Keratinocyte (primary cell): ENCODE measurements around the gene TCHP. TPM values are rescaled to one million over a fixed set of nuclear protein-coding genes. Genes with fewer than 3 reads are reported as not detected.
A peak's percentile ranks its signal among the peaks of the same experiment; 100 is the strongest.

Experiments
- DNase-seq: peaks from one replicate; pipeline ENCODE4 v3.0.0-alpha.2; 2011; ENCODE audit warnings: low read depth, missing footprints, low spot score
- FAIRE-seq: peaks from 2 replicates; lab custom pipeline; 2011; peaks lifted over from hg19 to GRCh38; lab: Jason Lieb, UNC
- H2AFZ ChIP-seq: 2 replicates; pipeline ENCODE4 v1.6.0; 2012; ENCODE audit warnings: low read length, control low read depth, inconsistent platforms; ENCODE audit not compliant: control insufficient read depth
- H3K27ac ChIP-seq: 2 replicates; pipeline ENCODE4 v1.5.1; 2011; ENCODE audit warnings: low read length; ENCODE audit not compliant: control insufficient read depth, insufficient read depth
- H3K27me3 ChIP-seq: 3 replicates; pipeline ENCODE4 v1.6.0; 2011; ENCODE audit warnings: low read length; ENCODE audit not compliant: control insufficient read depth, insufficient read depth; ENCODE audit errors: extremely low read depth
- H3K36me3 ChIP-seq, 2 experiments: 2 replicates in 1 of 2; 3 replicates in 1 of 2; pipeline ENCODE4 v1.5.1; 2011; ENCODE audit warnings: low read length in 2 of 2, mild to moderate bottlenecking in 1 of 2; ENCODE audit not compliant: control insufficient read depth in 2 of 2, insufficient read depth in 2 of 2; ENCODE audit errors: extremely low read depth in 1 of 2
- H3K4me1 ChIP-seq: 3 replicates; pipeline ENCODE4 v1.5.1; 2011; ENCODE audit warnings: low read length; ENCODE audit not compliant: control insufficient read depth, insufficient read depth; ENCODE audit errors: extremely low read depth
- H3K4me2 ChIP-seq: 3 replicates; pipeline ENCODE4 v1.6.0; 2011; ENCODE audit warnings: low read depth, low read length; ENCODE audit not compliant: control insufficient read depth, insufficient read depth; ENCODE audit errors: extremely low read depth
- H3K4me3 ChIP-seq, 3 experiments: fragments of 200-600 bp in 1 of 3; sonication (generic) in 1 of 3; 2 replicates in 2 of 3; 3 replicates in 1 of 3; pipeline ENCODE4 v1.5.1; 2011 to 2016; ENCODE audit warnings: low read length in 3 of 3, mild to moderate bottlenecking in 3 of 3, control low read depth in 2 of 3, inconsistent platforms in 1 of 3, low read depth in 1 of 3, mixed read lengths in 1 of 3, mixed run types in 1 of 3, moderate library complexity in 1 of 3; ENCODE audit not compliant: control insufficient read depth in 2 of 3, insufficient read depth in 2 of 3; ENCODE audit errors: extremely low read depth in 1 of 3
- H3K79me2 ChIP-seq: 2 replicates; pipeline ENCODE4 v1.6.0; 2012; ENCODE audit warnings: low read length; ENCODE audit not compliant: control insufficient read depth, insufficient read depth
- H3K9ac ChIP-seq: 3 replicates; pipeline ENCODE4 v1.6.0; 2011; ENCODE audit warnings: low read length; ENCODE audit not compliant: control insufficient read depth, insufficient read depth; ENCODE audit errors: extremely low read depth
- H3K9me1 ChIP-seq: 3 replicates; pipeline ENCODE4 v1.6.0; 2011; ENCODE audit warnings: low read length; ENCODE audit not compliant: control insufficient read depth, insufficient read depth; ENCODE audit errors: extremely low read depth
- H3K9me3 ChIP-seq: 2 replicates; pipeline ENCODE4 v1.5.1; 2012; ENCODE audit warnings: low read depth, low read length; ENCODE audit not compliant: control insufficient read depth
- H4K20me1 ChIP-seq: 3 replicates; pipeline ENCODE4 v1.6.0; 2011; ENCODE audit warnings: low read length; ENCODE audit not compliant: control insufficient read depth, insufficient read depth; ENCODE audit errors: extremely low read depth
- CTCF ChIP-seq, 3 experiments: IDR thresholded peaks in 1 of 3; conservative IDR thresholded peaks in 1 of 3; optimal IDR thresholded peaks in 1 of 3; 2 replicates in 2 of 3; 3 replicates in 1 of 3; pipeline versions ENCODE3 to v1.5.1; 2011; ENCODE audit warnings: low read length in 3 of 3, mild to moderate bottlenecking in 3 of 3, moderate library complexity in 2 of 3, control low read depth in 1 of 3, inconsistent platforms in 1 of 3; ENCODE audit not compliant: insufficient read depth in 2 of 3; ENCODE audit errors: extremely low read depth in 1 of 3
- EZH2 ChIP-seq: IDR thresholded peaks from one replicate; pipeline ENCODE4 v1.6.1; 2012; ENCODE audit warnings: inconsistent platforms, mild to moderate bottlenecking, low read length, moderate library complexity
- dilution Hi-C: fragments of 300-500 bp; cut with MboI; formaldehyde crosslinking; loops from one replicate; pipeline ENCODE4 v1.7.0; 2020; ENCODE audit warnings: low sequenced_read_pairs; ENCODE audit not compliant: extremely low pct_ligation_motif_present
- polyA plus RNA-seq, 5 experiments: library from polyadenylated mRNA; depleted of rRNA in 3 of 5; stranded (reverse) in 3 of 5; stranded (forward) in 1 of 5; unstranded in 1 of 5; fragments of >200 nt; gene quantifications; 1 replicate in 1 of 5; 2 replicates in 3 of 5; 3 replicates in 1 of 5; pipeline versions ENCODE4 v1.2.1 to v1.2.3, GENCODE V29; 2011 to 2012; ENCODE audit warnings: missing spikeins in 2 of 5, low read depth in 1 of 5, low replicate concordance in 1 of 5

Gene TCHP
- polyA plus RNA-seq, 1 donor (not counting 4 experiments of a cell fraction or from before 2014, with no cell fraction given), result 9.6 TPM

- DNase-seq, result no peak
- Histone ChIP-seq H3K4me2 (no peak overlapping the region), H3K4me3 (no peak overlapping the region), H3K9me3 (no peaks in the 10 kb centered on the region), H4K20me1 (peaks cover 3% of the 10 kb centered on the region), H3K9ac (no peak overlapping the region), H3K27ac (no peak overlapping the region), H3K4me1 (peaks cover 41% of the 10 kb centered on the region), H2AFZ (no peak overlapping the region), H3K27me3 (no peaks in the 10 kb centered on the region), H3K9me1 (peaks cover under 1% of the 10 kb centered on the region), H3K79me2 (peaks cover 26% of the 10 kb centered on the region), H3K36me3 (no peaks in the 10 kb centered on the region)
- dilution Hi-C loops, result no loop called here
- no peak for FAIRE-seq
- TF ChIP-seq CTCF (optimal IDR thresholded peaks at IDR 0.05 in 1 of 3, IDR thresholded peaks at IDR 0.05 in 1 of 3, conservative IDR thresholded peaks at IDR 0.05 in 1 of 3; ENCODE audit: extremely low read depth in 1 of 3, insufficient read depth in 2 of 3, low read length in 3 of 3) (no peak), EZH2 (no peak)
These were observed 18.3 kb upstream of the TCHP start for GRCh38 chr12:109881752-109882151.

GRCh38 chr12:109883461-109883860 lies 16.6 kb upstream of the TCHP start:
- Histone ChIP-seq H2AFZ (no peak overlapping the region), H3K4me3 (no peak overlapping the region), H3K79me2 (peaks cover 16% of the 10 kb centered on the region), H3K4me1 (peaks cover 49% of the 10 kb centered on the region), H3K9me3 (no peaks in the 10 kb centered on the region), H3K27ac (peak overlapping the region; percentile 3), H3K9ac (no peak overlapping the region), H3K36me3 (no peaks in the 10 kb centered on the region), H3K4me2 (no peak overlapping the region), H3K27me3 (no peaks in the 10 kb centered on the region), H3K9me1 (no peaks in the 10 kb centered on the region), H4K20me1 (peaks cover 3% of the 10 kb centered on the region)
- TF ChIP-seq EZH2 (no peak), CTCF (optimal IDR thresholded peaks at IDR 0.05 in 1 of 3, IDR thresholded peaks at IDR 0.05 in 1 of 3, conservative IDR thresholded peaks at IDR 0.05 in 1 of 3; ENCODE audit: extremely low read depth in 1 of 3, insufficient read depth in 2 of 3, low read length in 3 of 3) (no peak)
- FAIRE-seq (no peak), DNase-seq (no peak)
- dilution Hi-C loops, result no loop called here
